Putamen (tissue), 1 donor: ENCODE data around the gene DENND2A.
"Not testable (repeated sequence)": the region's sequence is repeated elsewhere in the genome, so short reads cannot be mapped to it uniquely, and the experiment has no call there.

Experiments used
- DNase-seq: peaks from one replicate; pipeline ENCODE4 v3.0.0-alpha.2; 2016; ENCODE audit warnings: low spot score

DENND2A gene, protein sequence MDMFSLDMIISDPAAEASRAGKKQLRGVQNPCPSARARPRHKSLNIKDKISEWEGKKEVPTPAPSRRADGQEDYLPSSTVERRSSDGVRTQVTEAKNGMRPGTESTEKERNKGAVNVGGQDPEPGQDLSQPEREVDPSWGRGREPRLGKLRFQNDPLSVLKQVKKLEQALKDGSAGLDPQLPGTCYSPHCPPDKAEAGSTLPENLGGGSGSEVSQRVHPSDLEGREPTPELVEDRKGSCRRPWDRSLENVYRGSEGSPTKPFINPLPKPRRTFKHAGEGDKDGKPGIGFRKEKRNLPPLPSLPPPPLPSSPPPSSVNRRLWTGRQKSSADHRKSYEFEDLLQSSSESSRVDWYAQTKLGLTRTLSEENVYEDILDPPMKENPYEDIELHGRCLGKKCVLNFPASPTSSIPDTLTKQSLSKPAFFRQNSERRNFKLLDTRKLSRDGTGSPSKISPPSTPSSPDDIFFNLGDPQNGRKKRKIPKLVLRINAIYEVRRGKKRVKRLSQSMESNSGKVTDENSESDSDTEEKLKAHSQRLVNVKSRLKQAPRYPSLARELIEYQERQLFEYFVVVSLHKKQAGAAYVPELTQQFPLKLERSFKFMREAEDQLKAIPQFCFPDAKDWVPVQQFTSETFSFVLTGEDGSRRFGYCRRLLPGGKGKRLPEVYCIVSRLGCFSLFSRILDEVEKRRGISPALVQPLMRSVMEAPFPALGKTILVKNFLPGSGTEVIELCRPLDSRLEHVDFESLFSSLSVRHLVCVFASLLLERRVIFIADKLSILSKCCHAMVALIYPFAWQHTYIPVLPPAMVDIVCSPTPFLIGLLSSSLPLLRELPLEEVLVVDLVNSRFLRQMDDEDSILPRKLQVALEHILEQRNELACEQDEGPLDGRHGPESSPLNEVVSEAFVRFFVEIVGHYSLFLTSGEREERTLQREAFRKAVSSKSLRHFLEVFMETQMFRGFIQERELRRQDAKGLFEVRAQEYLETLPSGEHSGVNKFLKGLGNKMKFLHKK

DNA sequence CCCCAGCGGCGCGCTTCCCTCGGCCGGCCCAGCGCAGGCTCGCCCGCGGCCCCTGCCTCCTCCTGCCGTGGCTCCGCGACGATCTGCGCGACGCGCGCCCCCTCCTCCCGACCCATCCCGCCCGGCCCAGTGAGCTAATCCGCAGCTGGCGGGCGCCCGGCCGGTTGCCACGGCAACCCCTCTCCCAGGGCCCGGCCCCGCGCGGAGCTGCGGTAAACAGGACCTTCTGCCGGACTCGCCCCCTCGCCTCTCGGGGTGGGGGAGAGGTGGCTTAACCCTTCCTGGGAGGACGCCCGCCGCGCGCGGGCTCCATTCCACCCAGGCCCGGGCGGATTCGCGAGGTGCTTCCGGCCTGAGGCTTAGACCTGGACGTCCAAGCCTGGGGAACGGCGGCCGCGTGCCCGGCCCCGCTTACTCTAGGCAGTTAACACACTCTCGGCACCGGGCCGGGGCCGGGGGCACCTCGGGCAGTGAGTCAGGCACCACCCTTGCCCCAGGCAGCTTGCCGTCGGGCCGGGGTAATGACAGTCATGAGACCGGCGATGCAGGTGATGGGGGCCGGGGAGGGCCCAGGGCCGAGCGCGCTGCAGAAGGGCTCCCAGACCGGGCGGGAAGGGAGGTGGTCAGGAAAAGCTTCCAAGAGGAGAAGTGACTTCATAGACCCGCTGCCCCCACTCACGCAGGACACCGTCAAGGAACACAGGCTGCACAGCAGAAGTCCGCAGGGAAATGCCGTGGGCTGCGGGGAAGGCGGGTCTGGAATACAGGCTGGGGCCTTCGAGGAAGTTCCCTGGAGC is at the start of gene DENND2A:
DENND2A (minus strand) TSS at position 87 of the 797 bp plus-strand sequence. CDS start 38,416 bp downstream, outside the sequence.
- DNase-seq = peak; percentile 76

DNA sequence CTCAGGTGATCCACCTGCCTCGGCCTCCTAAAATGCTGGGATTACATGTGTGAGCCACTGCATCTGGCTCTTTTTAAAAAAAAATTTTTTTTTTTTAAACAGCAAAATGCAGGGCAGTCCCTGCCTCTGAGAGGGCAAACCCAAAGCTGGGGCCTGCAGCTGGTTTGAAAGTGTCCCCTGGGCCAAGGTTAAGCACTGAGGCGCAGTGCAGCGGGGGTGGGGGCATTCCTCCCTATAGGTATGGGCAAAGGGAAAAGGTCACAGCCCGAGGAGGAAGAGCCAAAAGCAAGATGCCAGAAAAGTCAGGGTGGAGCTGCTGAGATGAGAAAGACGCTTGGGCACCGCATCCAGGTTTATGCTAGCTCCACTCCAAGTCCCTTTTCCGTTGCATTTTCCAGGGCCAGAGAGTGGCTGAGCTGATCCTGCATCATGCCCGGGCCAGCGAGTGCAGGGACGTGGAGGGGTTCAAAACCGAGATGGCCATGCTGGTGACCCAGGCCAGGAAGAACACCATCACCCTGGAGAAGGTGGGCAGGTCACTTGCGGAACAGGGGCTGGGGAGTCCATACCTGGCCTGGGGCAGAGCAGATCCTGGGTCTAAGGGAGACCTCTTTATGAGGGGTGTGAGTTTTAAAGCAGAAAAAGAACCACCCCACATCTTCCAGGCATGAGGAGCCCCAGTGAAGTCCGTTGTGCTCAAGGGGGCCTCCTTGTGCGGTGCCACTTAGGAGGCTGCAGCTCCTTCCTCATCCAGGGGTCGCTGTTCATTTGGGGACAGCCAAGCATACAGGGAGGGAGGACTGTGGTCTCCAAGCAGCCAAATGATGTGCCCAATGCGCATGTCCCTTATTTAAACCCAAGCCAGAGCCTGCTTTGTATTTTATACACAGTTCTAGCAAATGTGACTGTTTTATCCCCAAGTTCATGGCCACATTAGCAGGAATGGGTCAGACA is 48.9 kb upstream of the DENND2A start:
- DNase-seq = no peak

DNA sequence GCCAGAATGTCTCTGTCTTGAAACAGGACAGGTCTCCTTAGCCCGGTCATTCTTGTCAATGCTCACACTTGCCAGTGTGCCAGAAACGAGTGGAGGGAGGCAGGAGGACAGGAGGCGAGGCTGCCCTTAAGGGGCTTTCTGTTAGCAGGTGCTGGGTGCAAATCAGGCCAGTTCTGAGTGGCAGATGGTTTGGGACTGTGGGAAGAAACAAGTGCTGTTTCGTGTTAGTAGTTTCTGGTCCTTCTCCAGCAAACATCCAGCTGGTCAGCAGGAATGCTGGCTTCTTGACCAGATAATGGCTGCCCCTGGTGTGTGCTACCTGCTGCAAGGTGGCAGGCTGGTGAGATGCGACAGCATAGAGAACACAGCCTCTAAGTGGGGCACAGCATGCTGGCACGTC is 47.7 kb upstream of the DENND2A start:
- DNase-seq = no peak

DNA sequence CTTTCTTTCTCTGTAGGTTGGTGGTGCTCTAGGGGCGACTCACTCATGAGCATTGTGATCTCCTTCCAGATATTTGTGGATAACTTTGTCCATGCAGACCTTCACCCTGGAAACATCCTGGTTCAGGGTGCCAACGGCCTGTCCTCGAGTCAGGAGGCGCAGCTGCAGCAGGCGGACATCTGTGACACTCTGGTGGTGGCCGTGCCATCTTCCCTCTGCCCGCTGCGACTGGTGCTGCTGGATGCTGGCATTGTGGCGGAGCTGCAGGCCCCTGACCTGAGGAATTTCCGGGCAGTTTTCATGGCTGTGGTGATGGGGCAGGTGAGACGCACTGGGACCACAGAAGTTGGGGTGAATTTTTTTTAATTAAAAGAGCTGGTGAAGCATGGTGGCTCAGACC is 46.3 kb upstream of the DENND2A start:
- no peak for DNase-seq

DNA sequence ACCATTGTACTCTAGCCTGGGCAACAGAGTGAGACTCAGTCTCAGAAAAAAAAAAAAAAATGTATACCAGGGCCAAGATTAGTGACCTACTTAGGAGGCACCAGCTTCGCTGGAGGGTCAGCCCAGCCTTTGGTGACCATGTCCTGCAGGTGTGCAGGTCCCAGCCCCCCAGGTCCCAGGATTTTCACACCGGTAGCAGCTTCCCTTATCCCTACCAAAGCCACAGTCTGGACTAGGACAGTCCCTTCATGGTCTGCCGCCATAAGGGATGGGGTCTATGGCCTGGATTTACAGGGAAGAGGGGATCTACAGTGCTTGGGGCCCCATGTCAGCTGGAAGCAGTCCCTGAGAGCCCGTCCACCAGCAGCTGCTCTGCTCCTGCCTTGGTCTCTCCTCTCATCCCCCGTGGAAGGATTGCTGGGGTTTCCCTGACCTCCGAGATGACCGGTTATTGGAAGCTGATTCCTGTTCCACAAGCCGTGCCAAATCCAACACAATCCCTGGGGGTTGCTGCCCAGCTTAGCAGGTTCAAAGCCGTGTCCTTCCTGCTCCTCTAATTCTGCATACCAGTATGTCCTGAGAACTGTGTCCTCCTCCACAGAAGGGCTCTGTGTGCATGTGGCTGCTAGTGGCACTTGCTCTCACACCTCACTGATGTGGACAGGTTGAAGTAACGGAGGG is 44.9 kb upstream of the DENND2A start:
- DNase-seq = no peak

DNA sequence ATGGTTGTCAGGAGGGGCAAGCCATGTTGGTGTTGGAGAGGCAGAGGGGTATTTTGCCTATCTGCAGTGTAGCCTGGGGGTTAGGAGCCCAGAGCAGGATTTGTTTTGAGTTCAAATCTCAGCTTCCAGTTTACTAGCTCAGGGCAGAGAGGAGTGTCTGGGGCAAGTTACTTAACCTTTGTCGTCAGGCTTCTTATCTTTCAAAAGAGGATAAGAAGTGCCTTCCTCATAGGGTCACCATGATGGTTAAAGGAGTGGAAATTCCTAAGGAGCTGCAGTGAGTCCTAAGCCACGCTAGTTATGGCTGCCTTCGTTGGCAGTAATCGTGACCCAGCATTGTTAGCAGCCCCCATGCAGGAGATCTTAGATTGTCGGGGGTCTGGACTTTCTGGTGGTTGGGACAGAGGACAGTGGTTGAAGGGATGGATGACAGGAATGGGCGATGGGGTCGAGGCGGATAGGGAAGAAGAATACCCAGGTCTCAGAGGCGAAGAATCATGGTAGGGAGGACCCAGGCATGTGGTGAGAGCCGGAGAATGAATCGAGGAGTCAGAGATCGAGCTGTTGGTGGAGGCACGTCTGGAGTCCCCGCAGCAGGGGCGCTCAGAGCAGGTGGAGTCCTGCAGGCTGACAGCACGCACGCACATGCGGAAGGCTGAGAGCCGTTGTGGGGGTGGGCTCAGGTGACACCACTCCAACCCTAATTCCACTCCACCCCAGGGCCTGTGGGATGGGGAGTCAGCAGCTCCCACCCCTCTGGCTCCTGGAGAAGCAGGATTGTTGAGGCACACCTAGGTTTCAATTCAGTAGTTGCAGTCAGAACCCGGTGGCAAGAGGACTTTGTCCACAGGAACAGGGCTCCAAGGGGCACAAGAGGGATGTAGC is 43.7 kb upstream of the DENND2A start:
- no peak for DNase-seq

DNA sequence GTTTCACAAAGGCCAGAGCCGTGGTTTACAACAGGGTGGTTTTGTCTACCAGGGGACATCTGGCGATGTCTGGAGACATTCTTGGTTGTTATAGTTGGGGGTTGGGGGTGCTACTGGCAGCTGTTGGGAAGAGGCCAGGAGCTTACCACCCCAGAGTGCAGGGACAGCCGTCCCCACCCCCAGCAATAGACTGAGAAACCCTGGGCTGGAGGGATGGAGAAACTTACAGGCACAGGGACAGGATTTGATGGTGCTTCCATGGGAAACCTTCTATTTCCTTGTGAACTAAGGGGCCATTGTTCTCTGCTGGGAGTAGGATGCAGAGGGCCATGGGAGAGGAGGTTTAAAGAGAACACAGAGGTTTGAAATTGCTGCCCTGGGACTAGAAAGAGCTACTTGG is 43.0 kb upstream of the DENND2A start:
- peak; percentile 57 for DNase-seq

DNA sequence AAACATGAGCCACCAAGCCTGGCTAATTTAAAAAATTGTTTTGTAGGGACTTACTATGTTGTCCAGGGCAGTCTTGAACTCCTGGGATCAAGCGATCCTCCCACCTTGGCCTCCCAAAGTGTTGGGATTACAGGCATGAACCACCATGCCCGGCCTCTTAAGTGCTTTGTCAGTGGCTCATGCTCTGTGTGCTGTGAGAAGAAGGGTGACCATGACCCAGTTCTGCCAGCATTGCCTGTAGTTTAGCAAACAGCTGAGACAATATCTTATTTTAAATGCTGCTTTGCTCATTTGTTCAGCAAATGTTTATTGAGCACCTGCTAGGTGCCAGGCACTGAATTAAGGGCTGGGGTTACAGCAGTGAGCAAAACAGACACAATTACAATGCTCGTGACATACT is 41.2 kb upstream of the DENND2A start:
- no peak for DNase-seq

DNA sequence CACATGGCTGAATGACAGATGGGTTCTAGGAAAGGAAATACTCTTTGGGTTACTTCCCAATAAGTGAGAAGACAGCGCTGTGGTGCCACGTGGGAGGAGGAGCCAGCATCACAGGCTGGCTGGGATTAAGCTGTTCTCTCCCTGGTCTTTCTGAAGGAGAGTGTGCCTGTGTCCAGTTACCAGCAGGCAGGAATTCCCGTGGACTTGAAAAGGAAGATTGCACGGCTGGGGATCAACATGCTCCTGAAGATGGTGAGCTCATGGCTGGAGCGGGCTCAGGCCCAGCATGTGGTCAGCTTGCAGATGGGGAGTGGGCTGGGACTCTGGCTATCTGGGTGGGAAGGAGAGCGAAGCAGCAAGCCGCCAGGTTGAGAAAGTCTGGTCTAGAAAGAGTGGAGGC is 40.3 kb upstream of the DENND2A start:
- DNase-seq = no peak

DNA sequence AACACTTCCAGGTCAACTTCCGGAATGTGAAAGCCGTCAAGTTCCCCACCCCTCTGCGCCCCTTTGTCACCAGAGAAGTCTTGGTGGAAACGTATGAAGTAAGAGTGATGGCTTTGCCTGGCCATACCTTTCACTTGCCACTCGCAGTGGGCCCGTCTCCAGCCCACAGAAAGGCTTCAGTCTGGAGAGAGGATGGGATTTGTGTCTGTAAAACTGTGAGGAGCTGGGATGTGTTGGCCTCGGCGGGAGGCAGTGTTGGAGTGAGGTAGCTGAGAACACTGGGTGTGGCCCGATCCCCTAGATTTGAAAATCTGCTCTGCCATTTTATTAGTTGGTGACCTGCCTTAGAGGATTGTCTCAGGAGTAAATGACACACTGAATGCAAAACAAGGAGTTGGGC is 38.6 kb upstream of the DENND2A start:
- DNase-seq = no peak

DNA sequence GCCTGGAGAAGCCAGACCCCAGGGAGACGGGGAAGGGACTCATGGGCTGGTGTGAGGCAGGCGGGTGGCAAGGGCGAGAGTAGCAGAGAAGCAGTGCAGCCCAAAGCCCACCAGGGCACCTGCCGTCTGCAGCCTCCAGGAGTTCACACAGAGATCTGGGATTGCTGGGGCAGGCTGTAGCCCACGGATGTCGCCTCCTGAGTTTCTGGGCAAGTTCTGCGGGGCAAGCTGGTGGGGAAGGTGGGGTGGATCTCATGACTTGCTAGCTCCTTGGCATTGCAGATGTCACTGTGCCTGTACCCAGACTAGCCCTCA is 38.2 kb upstream of the DENND2A start:
- DNase-seq = no peak

DNA sequence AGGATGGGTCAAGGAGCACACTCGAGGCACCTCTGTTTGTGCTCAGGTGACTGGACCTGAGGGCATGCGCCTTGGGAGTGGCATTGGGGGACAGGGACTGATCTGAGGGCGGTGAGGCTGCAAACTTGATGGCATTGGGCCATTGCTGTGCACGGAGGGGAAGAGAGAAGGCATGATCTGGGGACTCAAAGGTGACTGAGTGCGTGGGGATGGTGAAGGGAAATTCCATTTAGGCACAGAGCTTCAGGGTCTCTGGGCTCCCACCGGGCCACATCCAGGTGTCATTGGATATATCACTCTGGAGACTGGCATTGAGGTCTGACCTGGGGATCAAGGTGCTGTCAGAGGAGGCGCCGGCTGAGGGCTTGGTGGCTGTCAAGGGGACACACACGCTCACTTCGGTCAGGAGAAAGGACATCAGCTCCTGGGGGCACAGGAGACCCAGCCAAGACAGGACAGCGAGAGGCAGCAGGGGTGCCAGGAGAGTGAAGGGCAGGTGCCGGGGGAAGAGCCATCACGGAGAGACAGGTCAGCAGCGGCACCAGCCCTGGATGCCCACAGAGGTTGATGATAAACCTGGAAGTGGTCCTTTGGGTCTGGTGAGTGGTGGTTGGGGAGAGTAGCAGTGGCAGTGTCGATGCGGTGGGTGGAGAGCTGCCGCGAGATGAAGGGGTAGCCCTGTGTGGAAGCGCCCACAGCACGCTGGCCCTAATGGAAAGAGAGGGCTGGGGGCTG is 37.6 kb upstream of the DENND2A start:
- DNase-seq = no peak

DNA sequence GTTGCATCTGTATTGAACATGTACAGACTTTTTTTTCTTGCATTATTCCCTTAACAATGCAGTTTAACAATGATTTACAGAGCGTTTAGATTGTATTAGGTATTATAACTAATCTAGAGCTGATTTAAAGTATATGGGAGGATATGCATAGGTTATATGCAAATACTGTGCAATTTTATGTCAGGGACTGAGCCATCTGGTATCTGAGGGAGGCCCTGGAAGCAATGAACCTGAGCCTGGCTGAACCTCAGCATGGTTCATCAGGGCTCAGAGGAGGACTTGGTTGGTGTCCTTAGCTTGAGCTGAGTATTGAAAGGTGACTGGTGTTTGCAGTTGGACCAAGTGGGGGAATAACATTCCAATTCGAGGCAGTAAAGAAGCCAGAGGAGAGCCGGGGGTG is 36.9 kb upstream of the DENND2A start:
- no peak for DNase-seq

DNA sequence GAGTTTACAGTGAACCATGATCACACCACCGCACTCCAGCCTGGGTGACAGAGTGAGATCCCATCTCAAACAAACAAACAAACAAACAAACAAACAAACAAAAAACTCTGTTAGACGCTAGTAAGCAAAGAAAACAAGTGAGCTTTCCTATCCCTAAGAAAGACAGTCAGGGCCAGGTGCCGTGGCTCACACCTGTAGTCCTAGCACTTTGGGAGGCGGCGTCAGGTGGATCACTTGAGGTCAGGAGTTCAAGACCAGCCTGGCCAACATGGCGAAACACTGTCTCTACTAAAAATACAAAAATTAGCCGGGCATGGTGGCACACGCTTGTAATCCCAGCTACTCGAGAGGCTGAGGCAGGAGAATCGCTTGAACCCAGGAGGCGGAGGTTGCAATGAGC is 36.3 kb upstream of the DENND2A start:
- not testable (repeated sequence) for DNase-seq

DNA sequence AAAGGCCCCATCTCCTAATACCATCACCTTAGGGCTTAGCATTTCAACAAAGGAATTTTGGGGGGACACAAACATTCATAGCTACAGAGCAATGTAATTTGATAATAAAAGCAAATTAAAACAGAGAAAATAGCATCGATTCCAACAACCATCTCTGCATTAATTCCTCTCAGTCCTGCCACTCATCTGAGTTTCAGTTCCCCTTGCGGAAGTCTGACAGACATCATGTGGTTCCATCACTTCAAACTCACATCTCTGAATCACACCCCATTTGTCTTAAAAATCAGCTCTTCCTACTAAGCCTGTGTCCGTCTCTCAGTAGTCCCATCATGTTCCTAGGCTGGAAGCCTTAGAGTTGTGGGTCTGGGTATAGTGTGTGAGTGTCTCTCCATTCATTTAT is 35.7 kb upstream of the DENND2A start:
- DNase-seq = no peak

DNA sequence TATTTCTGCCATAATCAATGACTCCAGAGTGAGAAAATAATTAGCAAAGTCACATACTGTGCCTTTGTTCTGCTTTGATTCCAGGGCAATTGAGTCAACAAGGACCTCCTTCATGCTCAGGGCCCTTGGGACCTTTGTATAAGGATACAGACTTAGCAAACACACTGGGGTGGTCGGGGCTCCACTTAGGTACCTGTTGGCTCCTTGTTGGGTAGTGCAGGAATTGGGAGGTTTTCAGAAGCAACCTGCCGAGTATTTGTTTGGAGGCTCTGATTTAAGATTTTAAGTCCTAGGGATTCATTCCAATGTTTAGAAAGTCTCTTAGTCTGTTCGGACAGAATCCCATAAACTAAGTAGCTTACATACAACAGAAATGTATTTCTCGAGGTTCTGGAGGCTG is 35.1 kb upstream of the DENND2A start:
- DNase-seq = no peak

DNA sequence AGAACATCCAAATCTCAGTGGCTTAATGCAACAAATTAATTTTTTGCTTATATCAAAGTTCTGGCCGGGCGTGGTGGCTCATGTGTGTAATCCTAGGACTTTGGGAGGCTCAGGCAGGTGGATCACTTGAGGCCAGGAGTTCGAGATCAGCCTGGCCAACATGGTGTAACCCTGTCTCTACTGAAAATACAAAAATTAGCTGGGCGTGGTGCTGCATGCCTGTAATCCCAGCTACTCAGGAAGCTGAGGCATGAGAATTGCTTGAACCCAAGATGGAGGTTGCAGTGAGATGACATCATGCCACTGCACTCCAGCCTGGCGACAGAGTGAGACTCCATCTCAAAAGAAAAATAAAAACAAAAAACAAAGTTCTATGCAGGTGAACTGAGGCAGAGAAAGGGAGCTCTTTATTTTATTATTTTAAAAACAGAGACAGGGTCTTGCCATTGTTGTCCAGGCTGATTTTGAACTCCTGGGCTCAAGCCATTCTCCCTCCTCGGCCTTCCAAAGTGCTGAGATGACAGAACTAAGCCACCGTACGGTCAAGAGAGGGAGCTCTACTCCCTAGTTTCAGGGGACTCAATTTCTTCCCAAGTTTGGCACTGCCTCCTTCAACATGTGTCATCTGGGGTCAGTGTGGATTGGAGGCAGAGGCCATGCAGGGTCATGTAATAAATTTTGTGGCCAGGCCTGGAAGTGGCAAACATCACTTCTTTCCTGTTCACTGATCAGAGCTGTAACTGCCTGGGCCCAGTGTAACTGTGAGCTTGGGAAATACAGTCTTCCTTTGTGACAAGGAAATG is 34.5 kb upstream of the DENND2A start:
- DNase-seq = peak; percentile 62

DNA sequence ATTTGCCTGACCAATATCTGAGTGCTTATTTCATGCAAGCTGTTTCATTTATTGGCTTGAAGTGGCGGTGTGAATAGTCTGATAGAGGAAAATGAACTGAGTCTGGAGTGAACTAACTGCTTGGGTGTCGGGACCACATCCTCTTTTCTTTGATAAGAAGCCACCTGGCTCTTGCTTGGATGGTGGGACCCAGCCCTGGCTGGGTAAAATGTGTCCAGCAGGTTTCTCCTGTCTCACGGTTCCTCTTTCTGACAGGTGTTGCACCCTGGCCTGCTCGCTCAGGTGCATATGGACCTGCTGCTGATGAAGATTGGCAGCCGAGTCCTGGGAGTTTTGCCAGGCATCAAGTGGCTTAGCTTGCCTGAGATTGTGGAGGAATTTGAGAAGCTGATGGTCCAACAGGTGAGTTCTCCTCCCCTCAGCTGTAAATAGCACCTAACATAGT is 33.8 kb upstream of the DENND2A start:
- no peak for DNase-seq
